ENCODE data around the gene PDCD2L. TPM values are rescaled to one million over a fixed set of nuclear protein-coding genes. Genes with fewer than 3 reads are reported as not detected.
"Not testable (repeated sequence)": the region's sequence is repeated elsewhere in the genome, so short reads cannot be mapped to it uniquely, and the experiment has no call there.

PDCD2L gene
- total RNA-seq, 1 experiment from 2014 or later, result 43.3 TPM

DNA sequence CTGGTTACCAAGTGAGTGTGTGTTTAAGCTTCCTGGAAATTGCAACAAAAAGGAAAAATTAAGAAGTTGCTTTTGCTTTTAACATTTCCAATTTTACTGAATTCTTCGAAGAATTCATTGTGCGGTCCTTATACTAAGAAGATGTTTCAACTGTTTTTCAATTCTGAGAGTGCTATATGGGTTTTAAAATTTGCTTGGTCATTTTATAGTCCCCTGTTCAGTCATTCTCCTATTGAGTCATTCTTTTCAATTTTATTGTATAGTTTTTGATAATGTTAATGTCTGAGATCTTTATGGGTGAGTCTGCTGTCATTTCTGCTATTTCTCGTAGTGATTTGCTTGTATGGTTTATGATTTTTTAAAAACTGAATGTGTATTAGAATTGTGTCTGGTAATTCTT lies 50.5 kb downstream of the PDCD2L start:
- Histone ChIP-seq H4K20me1 (ENCODE audit: control insufficient read depth, insufficient read depth, insufficient read length) (no peaks in the 10 kb centered on the region), H3K27ac (ENCODE audit: insufficient read length, low read depth, low read length) (no peak overlapping the region)
- H3K27ac Mint-ChIP-seq, result no peak overlapping the region

DNA sequence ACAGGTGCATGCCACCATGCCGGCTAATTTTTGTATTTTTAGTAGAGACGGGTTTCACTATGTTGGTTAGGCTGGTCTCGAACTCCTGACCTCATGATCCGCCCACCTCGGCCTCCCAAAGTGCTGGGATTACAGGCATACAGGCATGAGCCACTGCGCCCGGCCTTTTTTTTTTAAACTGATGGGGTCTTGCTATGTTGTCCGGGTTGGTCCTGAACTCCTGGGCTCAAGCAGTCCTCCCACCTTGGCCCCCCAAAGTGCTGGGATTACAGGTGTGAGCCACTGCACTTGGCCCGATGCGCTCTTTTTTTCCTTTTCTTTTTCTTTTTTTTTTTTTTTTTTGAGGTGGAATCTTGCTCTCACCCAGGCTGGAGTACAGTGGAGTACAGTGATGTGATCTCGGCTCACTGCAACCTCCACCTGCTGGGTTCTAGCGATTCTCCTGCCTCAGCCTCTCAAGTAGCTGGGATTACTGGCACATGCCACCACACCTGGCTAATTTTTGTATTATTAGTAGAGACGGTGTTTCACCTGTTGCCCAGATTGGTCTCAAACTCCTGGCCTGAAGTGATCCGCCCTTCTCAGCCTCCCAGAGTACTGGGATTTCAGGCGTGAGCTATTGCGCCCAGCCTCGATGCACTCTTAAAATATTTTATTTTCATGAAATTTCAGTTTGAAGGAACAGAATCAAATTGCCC lies 51.7 kb downstream of the PDCD2L start:
- not testable (repeated sequence) for H2BK20ac ChIP-seq (ENCODE audit: low read depth, low read length, poor library complexity, severe bottlenecking); H4K5ac ChIP-seq (ENCODE audit: insufficient read length, low read depth, low read length); H3K56ac ChIP-seq (ENCODE audit: insufficient read length, low read depth, low read length); H3K4me2 ChIP-seq (ENCODE audit: insufficient read depth, insufficient read length, low read length); H4K8ac ChIP-seq (replicated peaks; ENCODE audit: insufficient read length, low read depth, low read length); H3K9ac ChIP-seq (ENCODE audit: extremely low read depth, insufficient read length, low read length); H2BK15ac ChIP-seq (ENCODE audit: low read depth, low read length); H3K23ac ChIP-seq (ENCODE audit: insufficient read length, low read depth, low read length); H4K91ac ChIP-seq (ENCODE audit: insufficient read length, low read depth, low read length); H3K9me3 ChIP-seq (ENCODE audit: control insufficient read depth, low read depth, low read length); H3K27ac Mint-ChIP-seq; H3K79me1 ChIP-seq (ENCODE audit: insufficient read depth, low read depth, low read length, poor library complexity, severe bottlenecking); DNase-seq; H2BK5ac ChIP-seq (ENCODE audit: insufficient read length, low read length); H2AFZ ChIP-seq (ENCODE audit: low read length); H3K4me1 ChIP-seq (ENCODE audit: insufficient read depth, low read length); H2BK12ac ChIP-seq (ENCODE audit: insufficient read length, low read depth, low read length); H3T11ph ChIP-seq (ENCODE audit: low read length); H2BK120ac ChIP-seq (ENCODE audit: low read depth, low read length, poor library complexity, severe bottlenecking); H3K18ac ChIP-seq (ENCODE audit: insufficient read length, low read depth, low read length); H3K79me2 ChIP-seq (ENCODE audit: insufficient read depth, low read length); H3K27me3 Mint-ChIP-seq (ENCODE audit: low read depth); H2AK5ac ChIP-seq (ENCODE audit: insufficient read length, low read length); H3K27me3 ChIP-seq (ENCODE audit: insufficient read depth, low read length); H3K23me2 ChIP-seq (ENCODE audit: insufficient read length, low read depth, low read length, poor library complexity, severe bottlenecking); H3K14ac ChIP-seq (ENCODE audit: insufficient read depth, low read length); H3K9me3 Mint-ChIP-seq; H3K4me3 Mint-ChIP-seq; H3K4ac ChIP-seq (ENCODE audit: low read depth, low read length); H4K20me1 ChIP-seq (ENCODE audit: control insufficient read depth, insufficient read depth, insufficient read length); H3K27ac ChIP-seq (ENCODE audit: insufficient read length, low read depth, low read length)
- Mint-ChIP-seq H3K4me1 (peaks cover 4 to 17% of the 10 kb centered on the region in 2 experiments; a peak in 3 of 4 replicates), H3K36me3 (ENCODE audit: insufficient read depth in 1 of 3, low read depth in 3 of 3) (peaks cover 43 to 88% (median 79%) of the 10 kb centered on the region in 3 experiments)
- no CpG with 5 or more reads among the region's 17 CpGs for WGBS (ENCODE audit: extremely low coverage, insufficient read length, low lambda C conversion rate)

More for the DNA sequence above, 50.5 kb downstream of the PDCD2L start:
- H3K4me2 ChIP-seq (ENCODE audit: insufficient read depth, insufficient read length, low read length), result no peak overlapping the region
- TF ChIP-seq, protein P1, sequence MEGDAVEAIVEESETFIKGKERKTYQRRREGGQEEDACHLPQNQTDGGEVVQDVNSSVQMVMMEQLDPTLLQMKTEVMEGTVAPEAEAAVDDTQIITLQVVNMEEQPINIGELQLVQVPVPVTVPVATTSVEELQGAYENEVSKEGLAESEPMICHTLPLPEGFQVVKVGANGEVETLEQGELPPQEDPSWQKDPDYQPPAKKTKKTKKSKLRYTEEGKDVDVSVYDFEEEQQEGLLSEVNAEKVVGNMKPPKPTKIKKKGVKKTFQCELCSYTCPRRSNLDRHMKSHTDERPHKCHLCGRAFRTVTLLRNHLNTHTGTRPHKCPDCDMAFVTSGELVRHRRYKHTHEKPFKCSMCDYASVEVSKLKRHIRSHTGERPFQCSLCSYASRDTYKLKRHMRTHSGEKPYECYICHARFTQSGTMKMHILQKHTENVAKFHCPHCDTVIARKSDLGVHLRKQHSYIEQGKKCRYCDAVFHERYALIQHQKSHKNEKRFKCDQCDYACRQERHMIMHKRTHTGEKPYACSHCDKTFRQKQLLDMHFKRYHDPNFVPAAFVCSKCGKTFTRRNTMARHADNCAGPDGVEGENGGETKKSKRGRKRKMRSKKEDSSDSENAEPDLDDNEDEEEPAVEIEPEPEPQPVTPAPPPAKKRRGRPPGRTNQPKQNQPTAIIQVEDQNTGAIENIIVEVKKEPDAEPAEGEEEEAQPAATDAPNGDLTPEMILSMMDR (conservative IDR thresholded peaks at IDR 0.05), result no peak
- no peak overlapping the region for H2AK5ac ChIP-seq (ENCODE audit: insufficient read length, low read length)
- H3K79me2 ChIP-seq (ENCODE audit: insufficient read depth, low read length), result no peaks in the 10 kb centered on the region
- H2BK15ac ChIP-seq (ENCODE audit: low read depth, low read length), result no peak overlapping the region
- Mint-ChIP-seq H3K4me1 (peaks cover 4 to 14% of the 10 kb centered on the region in 2 experiments; a peak in 3 of 4 replicates), H3K27me3 (ENCODE audit: low read depth) (no peaks in the 10 kb centered on the region), H3K4me3 (no peak overlapping the region), H3K9me3 (no peaks in the 10 kb centered on the region), H3K36me3 (ENCODE audit: insufficient read depth in 1 of 3, low read depth in 3 of 3) (peaks cover 41 to 84% (median 77%) of the 10 kb centered on the region in 3 experiments)
- no CpG with 5 or more reads among the region's 3 CpGs for WGBS (ENCODE audit: extremely low coverage, insufficient read length, low lambda C conversion rate)
- H3K9me3 ChIP-seq (ENCODE audit: control insufficient read depth, low read depth, low read length), result no peaks in the 10 kb centered on the region
- no peak overlapping the region for H2BK120ac ChIP-seq (ENCODE audit: low read depth, low read length, poor library complexity, severe bottlenecking)
- no peak overlapping the region for H2BK20ac ChIP-seq (ENCODE audit: low read depth, low read length, poor library complexity, severe bottlenecking)
- H3K56ac ChIP-seq (ENCODE audit: insufficient read length, low read depth, low read length), result no peak overlapping the region
- no peak overlapping the region for H2BK12ac ChIP-seq (ENCODE audit: insufficient read length, low read depth, low read length)
- no peak overlapping the region for H3K4ac ChIP-seq (ENCODE audit: low read depth, low read length)
- H4K5ac ChIP-seq (ENCODE audit: insufficient read length, low read depth, low read length), result no peak overlapping the region
- H3K79me1 ChIP-seq (ENCODE audit: insufficient read depth, low read depth, low read length, poor library complexity, severe bottlenecking), result no peaks in the 10 kb centered on the region
- no peak overlapping the region for H2AFZ ChIP-seq (ENCODE audit: low read length)
- DNase-seq, result no peak
- no peak overlapping the region for H3K23ac ChIP-seq (ENCODE audit: insufficient read length, low read depth, low read length)
- no peaks in the 10 kb centered on the region for H3K23me2 ChIP-seq (ENCODE audit: insufficient read length, low read depth, low read length, poor library complexity, severe bottlenecking)
- H3K27me3 ChIP-seq (ENCODE audit: insufficient read depth, low read length), result no peaks in the 10 kb centered on the region
- no peak overlapping the region for H2BK5ac ChIP-seq (ENCODE audit: insufficient read length, low read length)
- H3K14ac ChIP-seq (ENCODE audit: insufficient read depth, low read length), result no peak overlapping the region
- H4K91ac ChIP-seq (ENCODE audit: insufficient read length, low read depth, low read length), result no peak overlapping the region
- no peak overlapping the region for H3K9ac ChIP-seq (ENCODE audit: extremely low read depth, insufficient read length, low read length)
- no peaks in the 10 kb centered on the region for H3K4me1 ChIP-seq (ENCODE audit: insufficient read depth, low read length)
- H4K8ac ChIP-seq (replicated peaks; ENCODE audit: insufficient read length, low read depth, low read length), result no peak overlapping the region
- no peak overlapping the region for H3T11ph ChIP-seq (ENCODE audit: low read length)
- H3K18ac ChIP-seq (ENCODE audit: insufficient read length, low read depth, low read length), result no peak overlapping the region
